Liver (tissue), 9 donors: ENCODE results near the gene TPX2. TPM values are rescaled to one million over a fixed set of nuclear protein-coding genes. Genes with fewer than 3 reads are reported as not detected.

Source experiments
- DNase-seq: peaks from one replicate; pipeline ENCODE4 v3.0.0-alpha.2; 2017; ENCODE audit warnings: low spot score
- H3K27ac ChIP-seq, 2 donors: one replicate each; pipeline ENCODE4 v1.7.0; 2013; ENCODE audit warnings: inconsistent platforms in 2 of 2, low read length in 2 of 2, control low read depth in 1 of 2, low read depth in 1 of 2, mild to moderate bottlenecking in 1 of 2
- H3K27me3 ChIP-seq, 4 donors: one replicate each; pipeline versions ENCODE4 v1.6.1 to v1.7.0; 2013; ENCODE audit warnings: low read length in 3 of 4, inconsistent platforms in 1 of 4, mild to moderate bottlenecking in 1 of 4, moderate library complexity in 1 of 4; ENCODE audit not compliant: control insufficient read depth in 4 of 4, insufficient read depth in 4 of 4
- H3K36me3 ChIP-seq, 4 donors: one replicate each; pipeline versions ENCODE4 v1.6.1 to v1.7.0; 2013; ENCODE audit warnings: low read length in 3 of 4, mild to moderate bottlenecking in 3 of 4, low read depth in 1 of 4, moderate library complexity in 1 of 4; ENCODE audit not compliant: control insufficient read depth in 4 of 4, insufficient read depth in 3 of 4
- H3K4me1 ChIP-seq, 4 donors: one replicate each; pipeline versions ENCODE4 v1.6.1 to v1.7.0; 2013; ENCODE audit warnings: low read length in 3 of 4, mild to moderate bottlenecking in 3 of 4, moderate library complexity in 1 of 4; ENCODE audit not compliant: control insufficient read depth in 4 of 4, insufficient read depth in 4 of 4
- H3K4me3 ChIP-seq, 3 donors: one replicate each; pipeline versions ENCODE4 v1.6.1 to v1.7.0; 2013; ENCODE audit warnings: low read length in 3 of 3, control low read depth in 1 of 3, low read depth in 1 of 3, mild to moderate bottlenecking in 1 of 3
- H3K9ac ChIP-seq, 2 donors: one replicate each; pipeline ENCODE4 v1.7.0; 2013; ENCODE audit warnings: low read length in 2 of 2, mild to moderate bottlenecking in 2 of 2, moderate library complexity in 2 of 2, control low read depth in 1 of 2, low read depth in 1 of 2
- H3K9me3 ChIP-seq, 4 donors: one replicate each; pipeline versions ENCODE4 v1.6.1 to v1.7.0; 2013; ENCODE audit warnings: low read length in 3 of 4; ENCODE audit not compliant: control insufficient read depth in 4 of 4
- CTCF ChIP-seq: fragments of 150-350 bp; IDR thresholded peaks from 2 replicates; pipeline ENCODE4 v1.5.1; 2017; ENCODE audit warnings: improper control_type of control experiment, low read depth, low read length; ENCODE audit not compliant: missing input control
- EGR1 ChIP-seq, 2 donors: IDR thresholded peaks; 2 replicates each; pipeline ENCODE4 v1.6.1; 2016 to 2018; ENCODE audit warnings: antibody characterized with exemption in 2 of 2, low read depth in 2 of 2
- FOXA1 ChIP-seq: IDR thresholded peaks from 2 replicates; pipeline ENCODE4 v1.6.1; 2016; ENCODE audit warnings: antibody characterized with exemption
- FOXA2 ChIP-seq: IDR thresholded peaks from 2 replicates; pipeline ENCODE4 v1.6.1; 2016; ENCODE audit warnings: antibody characterized with exemption
- HNF4A ChIP-seq, 2 donors: conservative IDR thresholded peaks; 2 replicates each; pipeline ENCODE4 v1.6.1; 2016; ENCODE audit warnings: antibody characterized with exemption in 2 of 2, mild to moderate bottlenecking in 2 of 2
- HNF4G ChIP-seq: IDR thresholded peaks from 2 replicates; pipeline ENCODE4 v1.6.1; 2016; ENCODE audit warnings: antibody characterized with exemption
- JUND ChIP-seq, 2 donors: IDR thresholded peaks; 2 replicates each; pipeline ENCODE4 v1.6.1; 2016; ENCODE audit warnings: antibody characterized with exemption in 2 of 2
- NR2F2 ChIP-seq: IDR thresholded peaks from 2 replicates; pipeline ENCODE4 v1.6.1; 2016; ENCODE audit warnings: antibody characterized with exemption
- RAD21 ChIP-seq, 2 donors: IDR thresholded peaks; 2 replicates each; pipeline ENCODE4 v1.6.1; 2016; ENCODE audit warnings: antibody characterized with exemption in 2 of 2, mild to moderate bottlenecking in 2 of 2
- REST ChIP-seq: IDR thresholded peaks from 2 replicates; pipeline ENCODE4 v1.6.1; 2016; ENCODE audit warnings: antibody characterized with exemption, mild to moderate bottlenecking
- RXRA ChIP-seq, 2 donors: IDR thresholded peaks; 2 replicates each; pipeline ENCODE4 v1.6.1; 2017 to 2018; ENCODE audit warnings: antibody characterized with exemption in 2 of 2, mild to moderate bottlenecking in 1 of 2
- SP1 ChIP-seq: IDR thresholded peaks from 2 replicates; pipeline ENCODE4 v1.6.1; 2018; ENCODE audit warnings: antibody characterized with exemption, mild to moderate bottlenecking
- TAF1 ChIP-seq: conservative IDR thresholded peaks from 2 replicates; pipeline ENCODE4 v1.6.1; 2016; ENCODE audit warnings: antibody characterized with exemption, mild to moderate bottlenecking
- YY1 ChIP-seq: IDR thresholded peaks from 2 replicates; pipeline ENCODE4 v1.6.1; 2016; ENCODE audit warnings: antibody characterized with exemption, mild to moderate bottlenecking
- ZBTB33 ChIP-seq: IDR thresholded peaks from 2 replicates; pipeline ENCODE4 v1.6.1; 2016; ENCODE audit warnings: antibody characterized with exemption
- WGBS: extraction: QIAGEN DNeasy Blood & Tissue Kit; methylation state at CpG from one replicate; pipeline ENCODE4 v1.1.7; 2013; 5-methylcytosine and 5-hydroxymethylcytosine counted together
- polyA plus RNA-seq, 2 donors: library from polyadenylated mRNA; stranded (reverse) in 1 of 2; unstranded in 1 of 2; fragments of 200-250 nt in 1 of 2; fragments of >200 nt in 1 of 2; fragmentation: Nextera tagmentation in 1 of 2; extraction: Ambion mirVana in 1 of 2; gene quantifications; one replicate each; pipeline versions ENCODE4 v1.2.1 to v1.2.3, GENCODE V29; 2013 to 2015
- total RNA-seq, 2 donors: library from RNA; depleted of rRNA; stranded (reverse); fragments of >200 nt; gene quantifications; one replicate each; pipeline ENCODE4 v1.2.3, GENCODE V29; 2014
- donor health status: healthy.
- donor health status: healthy.
- donor health status: healthy.
- donor health status: healthy.
- donor health status: healthy.

Gene TPX2
- total and polyA plus RNA-seq, 4 donors = 1.1 to 40.8 (median 2.4) TPM

GRCh38 chr20:31846793-31847138 is 107.7 kb downstream of the TPX2 start:
- H3K9ac ChIP-seq = no peak overlapping the region
- no peaks in the 10 kb centered on the region for H3K4me1 ChIP-seq
- no peak for DNase-seq
- 61% methylated on average over 3 of the region's 3 CpGs for WGBS
- no peak overlapping the region for H3K27ac ChIP-seq
- H3K27me3 ChIP-seq = peaks cover 0 to 3% (median 1%) of the 10 kb centered on the region in 4 donors
- H3K9me3 ChIP-seq = no peaks in the 10 kb centered on the region
- H3K4me3 ChIP-seq = no peak overlapping the region
- no peaks in the 10 kb centered on the region for H3K36me3 ChIP-seq
- TF ChIP-seq SP1 (no peak), HNF4G (no peak), EGR1 (IDR thresholded peaks at IDR 0.05; ENCODE audit: low read depth in 2 of 2) (no peak), FOXA1 (no peak), JUND (IDR thresholded peaks at IDR 0.05) (no peak), REST (no peak), YY1 (no peak), FOXA2 (no peak), CTCF (no peak)

- Histone ChIP-seq H3K4me1 (no peaks in the 10 kb centered on the region), H3K9ac (no peak overlapping the region), H3K4me3 (no peak overlapping the region), H3K9me3 (no peaks in the 10 kb centered on the region), H3K36me3 (no peaks in the 10 kb centered on the region), H3K27ac (no peak overlapping the region), H3K27me3 (peaks cover 0 to 3% (median 2%) of the 10 kb centered on the region in 4 donors)
- no peak for DNase-seq
- 85% methylated on average over 32 of the region's 32 CpGs for whole genome bisulfite sequencing
- no peak for TF ChIP-seq RAD21 (IDR thresholded peaks at IDR 0.05)
- TF ChIP-seq SP1 = no peak
- no peak for TF ChIP-seq EGR1 (IDR thresholded peaks at IDR 0.05; ENCODE audit: low read depth in 2 of 2)
- TF ChIP-seq YY1 = no peak
Measured at GRCh38 chr20:31848088-31848999, 109.3 kb downstream of the TPX2 start.

- H3K27ac ChIP-seq = no peak overlapping the region
- peaks cover 0 to 3% (median 2%) of the 10 kb centered on the region in 4 donors for H3K27me3 ChIP-seq
- H3K4me3 ChIP-seq = no peak overlapping the region
- DNase-seq = no peak
- no peaks in the 10 kb centered on the region for H3K4me1 ChIP-seq
- no peaks in the 10 kb centered on the region for H3K36me3 ChIP-seq
- no peaks in the 10 kb centered on the region for H3K9me3 ChIP-seq
- WGBS = 23% methylated on average over 45 of the region's 45 CpGs
- H3K9ac ChIP-seq = no peak overlapping the region
- no peak for TF ChIP-seq EGR1 (IDR thresholded peaks at IDR 0.05; ENCODE audit: low read depth in 2 of 2)
- TF ChIP-seq TAF1 = no peak
- no peak for TF ChIP-seq RXRA (IDR thresholded peaks at IDR 0.05)
- no peak for TF ChIP-seq HNF4A (conservative IDR thresholded peaks at IDR 0.05)
- TF ChIP-seq ZBTB33 = no peak
- no peak for TF ChIP-seq REST
- TF ChIP-seq NR2F2 = no peak
- TF ChIP-seq YY1 = no peak
- no peak for TF ChIP-seq FOXA2
- no peak for TF ChIP-seq RAD21 (IDR thresholded peaks at IDR 0.05)
- TF ChIP-seq HNF4G = no peak
- no peak for TF ChIP-seq JUND (IDR thresholded peaks at IDR 0.05)
Measured at GRCh38 chr20:31849306-31849930, 110.3 kb downstream of the TPX2 start.
